Measurements from ENCODE around the gene MEX3B. TPM values are rescaled to one million over a fixed set of nuclear protein-coding genes. Genes with fewer than 3 reads are reported as not detected.

MEX3B gene
- total and polyA plus RNA-seq, 8 donors, result 0.13 to 2.2 (median 0.45) TPM

GRCh38 chr15:82060817-82061216 lies 15.0 kb upstream of the MEX3B start:
- DNase-seq (no peak), ATAC-seq (no peak), FAIRE-seq (no peak)
- 57 to 72% methylated on average over 5 of the region's 5 CpGs for WGBS, 2 donors
- no peaks in the 10 kb centered on the region for H3K4me1 ChIP-seq
- intact Hi-C loops (cut with DNase I), result no loop called here
- no peaks in the 10 kb centered on the region for H3K9me3 ChIP-seq
- no peak overlapping the region for H3K27ac ChIP-seq
- TF ChIP-seq CTCF (IDR thresholded peaks at IDR 0.05), result no peak
- H3K36me3 ChIP-seq, result no peaks in the 10 kb centered on the region
- no peak overlapping the region for H3K4me3 ChIP-seq
- peaks cover 0 to 23% (median 2%) of the 10 kb centered on the region in 4 donors for H3K27me3 ChIP-seq

- Histone ChIP-seq H3K27me3 (peaks cover 0 to 23% (median 2%) of the 10 kb centered on the region in 4 donors), H3K4me1 (no peaks in the 10 kb centered on the region), H3K9me3 (no peaks in the 10 kb centered on the region), H3K36me3 (no peaks in the 10 kb centered on the region), H3K27ac (no peak overlapping the region), H3K4me3 (no peak overlapping the region)
- 9 to 13% methylated on average over 2 of the region's 2 CpGs for WGBS, 2 donors
- intact Hi-C loops (cut with DNase I), result no loop called here
- TF ChIP-seq CTCF (IDR thresholded peaks at IDR 0.05), result no peak
- ATAC-seq (no peak), FAIRE-seq (no peak), DNase-seq (no peak)
Observed at GRCh38 chr15:82058517-82059204, 12.8 kb upstream of the MEX3B start.

GRCh38 chr15:82058026-82058425 lies 12.2 kb upstream of the MEX3B start:
- intact Hi-C loops (cut with DNase I), result no loop called here
- H3K4me3 ChIP-seq, result no peak overlapping the region
- no peaks in the 10 kb centered on the region for H3K4me1 ChIP-seq
- no peak for ATAC-seq
- no peak for DNase-seq
- 4% methylated on average over 14 of the region's 14 CpGs for WGBS, 2 donors
- peaks cover 0 to 19% (median 2%) of the 10 kb centered on the region in 4 donors for H3K27me3 ChIP-seq
- no peak for FAIRE-seq
- H3K36me3 ChIP-seq, result no peaks in the 10 kb centered on the region
- no peaks in the 10 kb centered on the region for H3K9me3 ChIP-seq
- H3K27ac ChIP-seq, result no peak overlapping the region
- no peak for TF ChIP-seq CTCF (IDR thresholded peaks at IDR 0.05)

GRCh38 chr15:82056958-82057823 lies 11.4 kb upstream of the MEX3B start:
- no peak overlapping the region for H3K27ac ChIP-seq
- peaks cover 0 to 14% (median 2%) of the 10 kb centered on the region in 4 donors for H3K27me3 ChIP-seq
- no peaks in the 10 kb centered on the region for H3K36me3 ChIP-seq
- no peaks in the 10 kb centered on the region for H3K4me1 ChIP-seq
- WGBS, 2 donors, result 10 to 12% methylated on average over 7 of the region's 7 CpGs
- no peak for TF ChIP-seq CTCF (IDR thresholded peaks at IDR 0.05)
- no peak for FAIRE-seq
- H3K9me3 ChIP-seq, result no peaks in the 10 kb centered on the region
- ATAC-seq, result no peak
- no peak for DNase-seq
- intact Hi-C loops (cut with DNase I), result no loop called here
- no peak overlapping the region for H3K4me3 ChIP-seq

All from pancreas (tissue), 10 donors.